Activated CD4-positive, alpha-beta T cell treated with anti-CD3 and anti-CD28 coated beads, Interleukin-2, amount 50 U/mL, for 48 hours (primary cell): ENCODE results near the gene BCAS4.
"Not testable (repeated sequence)": the region's sequence is repeated elsewhere in the genome, so short reads cannot be mapped to it uniquely, and the experiment has no call there.

Experiments used
- DNase-seq, 2 experiments: peaks; one replicate each; pipeline ENCODE4 v3.0.0-alpha.2; 2020

Gene BCAS4

DNA sequence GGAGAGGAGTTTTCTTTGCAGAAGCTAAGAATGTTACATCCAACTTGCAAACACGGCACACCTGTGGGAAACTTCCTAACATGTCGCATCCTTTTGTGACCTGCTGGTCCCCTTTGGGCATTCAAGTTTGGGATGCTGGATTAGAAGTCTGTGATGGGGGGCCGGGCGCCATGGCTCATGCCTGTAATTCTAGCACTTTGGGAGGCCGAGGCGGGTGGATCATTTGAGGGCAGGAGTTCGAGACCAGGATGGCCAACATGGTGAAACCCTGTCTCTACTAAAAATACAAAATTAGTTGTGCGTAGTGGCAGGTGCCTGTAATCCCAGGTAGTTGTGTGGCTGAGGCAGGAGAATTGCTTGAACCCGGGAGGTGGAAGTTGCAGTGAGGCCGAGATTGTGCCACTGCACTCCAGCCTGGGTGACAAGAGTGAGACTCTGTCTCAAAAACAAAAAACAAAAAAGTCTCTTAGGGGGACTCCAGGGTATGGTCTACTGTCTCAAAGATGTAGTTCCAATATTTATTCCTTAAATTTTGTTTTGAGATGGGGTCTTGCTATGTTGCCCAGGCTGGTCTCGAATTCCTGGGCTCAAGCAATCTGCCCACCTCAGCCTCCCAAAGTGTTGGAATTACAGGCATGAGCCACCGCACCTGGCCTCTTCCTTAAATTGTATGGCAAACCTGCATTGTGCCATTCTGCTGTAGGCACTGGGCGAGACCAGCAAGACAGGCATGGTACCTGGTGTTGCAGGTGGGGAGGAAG is 6.3 kb downstream of the BCAS4 start:
- not testable (repeated sequence) for DNase-seq

DNA sequence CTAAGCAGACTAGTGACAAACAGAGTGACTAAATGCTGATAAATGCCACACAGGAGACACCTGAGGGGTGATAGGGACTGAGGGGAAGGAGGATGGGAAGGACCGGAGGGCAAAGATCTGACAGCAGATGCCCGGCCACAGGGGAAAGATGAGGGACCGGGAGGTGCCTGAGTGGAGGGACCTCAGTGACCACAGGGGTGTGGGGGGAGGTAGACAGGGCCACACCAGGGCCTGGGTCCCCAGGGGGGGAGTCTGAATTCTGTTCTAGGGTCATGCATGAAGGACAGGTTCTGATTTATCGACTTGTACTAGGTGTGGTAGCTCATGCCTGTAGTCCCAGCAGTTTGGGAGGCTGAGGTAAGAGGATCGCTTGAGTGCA is 6.9 kb downstream of the BCAS4 start:
- DNase-seq, result no peak

DNA sequence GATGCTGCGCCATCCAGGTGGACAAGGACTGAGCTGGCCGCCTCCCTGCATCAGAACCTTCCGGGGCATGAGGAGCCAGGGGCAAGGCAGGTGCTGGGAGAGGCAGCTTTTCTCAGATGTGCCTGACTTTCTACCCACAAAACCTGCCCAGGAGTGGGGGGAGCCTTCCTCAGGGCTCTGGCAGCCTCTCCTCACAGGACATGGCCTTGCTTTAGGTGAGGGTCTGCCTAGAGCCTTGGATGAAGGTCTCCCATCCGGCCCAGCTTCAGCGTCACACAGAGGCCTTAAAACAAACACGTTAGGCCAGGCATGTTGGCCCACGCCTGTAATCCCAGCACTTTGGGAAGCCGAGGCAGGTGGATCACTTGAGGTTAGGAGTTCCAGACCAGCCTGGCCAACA is 7.4 kb downstream of the BCAS4 start:
- no peak for DNase-seq

GRCh38 chr20:50804437-50805348 is 9.8 kb downstream of the BCAS4 start:
- peak in 1 of 2 experiments; percentile 16 for DNase-seq

- DNase-seq, result no peak
Observed at GRCh38 chr20:50805349-50805684, 10.5 kb downstream of the BCAS4 start.

GRCh38 chr20:50806126-50806768 is 11.4 kb downstream of the BCAS4 start:
- no peak for DNase-seq

GRCh38 chr20:50810063-50810462 is 15.2 kb downstream of the BCAS4 start:
- no peak for DNase-seq

- DNase-seq, result no peak
Observed at GRCh38 chr20:50810842-50811241, 16.0 kb downstream of the BCAS4 start.

- no peak for DNase-seq
Observed at GRCh38 chr20:50813101-50813643, 18.3 kb downstream of the BCAS4 start.

DNA sequence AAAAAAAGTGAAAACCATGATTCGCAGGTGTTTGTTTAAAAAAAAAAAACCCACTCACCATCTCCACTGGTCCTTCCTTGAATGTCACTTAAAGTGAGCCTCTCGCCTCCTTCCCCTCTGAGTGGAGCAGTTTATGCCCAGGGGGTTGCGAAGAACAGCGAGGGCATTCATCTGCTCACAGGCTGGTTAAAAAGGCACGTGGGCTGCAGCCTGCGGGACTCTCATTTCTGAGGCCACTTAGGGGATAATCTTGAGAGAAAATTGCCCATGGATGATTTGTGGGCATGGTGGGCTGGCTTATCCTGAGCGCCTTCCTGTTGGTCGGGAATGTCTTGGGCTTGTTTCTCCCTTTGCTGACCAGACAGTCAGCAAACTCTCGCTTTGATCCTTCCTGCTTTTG is 18.9 kb downstream of the BCAS4 start:
- DNase-seq, result no peak

DNA sequence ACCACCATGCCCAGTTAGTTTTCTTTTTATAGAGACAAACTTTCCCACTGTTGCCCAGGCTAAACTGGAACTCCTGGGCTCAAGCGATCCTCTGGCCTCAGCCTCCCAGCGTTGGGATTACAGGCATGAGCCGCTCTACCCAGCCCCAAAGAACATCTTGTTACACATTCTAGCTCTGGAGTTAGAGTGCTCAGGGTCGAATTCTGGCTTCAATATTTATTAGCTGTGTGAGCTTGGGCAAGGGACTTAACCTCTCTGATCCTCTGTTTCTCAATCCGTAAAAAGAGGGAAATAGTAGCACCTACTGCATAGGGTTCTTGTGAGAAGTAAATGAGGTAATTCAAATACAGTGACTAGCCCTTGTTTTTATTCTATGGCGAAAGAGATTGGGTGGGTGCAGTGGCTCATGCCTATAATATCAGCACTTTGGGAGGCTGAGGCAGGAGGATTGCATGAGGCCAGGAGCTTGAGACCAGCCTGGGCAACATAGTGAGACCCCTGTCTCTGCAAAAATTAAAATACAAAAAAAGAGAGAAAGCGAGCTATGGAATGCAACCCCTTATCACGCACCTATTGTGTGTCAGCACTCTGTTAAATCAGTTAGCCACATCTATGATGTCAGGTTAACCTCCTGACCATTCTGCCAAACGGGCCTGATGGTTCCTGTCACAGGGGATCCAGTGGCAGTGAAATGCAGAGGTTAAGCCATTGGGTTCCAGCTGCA is 19.7 kb downstream of the BCAS4 start:
- DNase-seq, result no peak

- no peak for DNase-seq
Observed at GRCh38 chr20:50815162-50815989, 20.5 kb downstream of the BCAS4 start.

GRCh38 chr20:50817776-50818172 is 22.9 kb downstream of the BCAS4 start:
- no peak for DNase-seq

DNA sequence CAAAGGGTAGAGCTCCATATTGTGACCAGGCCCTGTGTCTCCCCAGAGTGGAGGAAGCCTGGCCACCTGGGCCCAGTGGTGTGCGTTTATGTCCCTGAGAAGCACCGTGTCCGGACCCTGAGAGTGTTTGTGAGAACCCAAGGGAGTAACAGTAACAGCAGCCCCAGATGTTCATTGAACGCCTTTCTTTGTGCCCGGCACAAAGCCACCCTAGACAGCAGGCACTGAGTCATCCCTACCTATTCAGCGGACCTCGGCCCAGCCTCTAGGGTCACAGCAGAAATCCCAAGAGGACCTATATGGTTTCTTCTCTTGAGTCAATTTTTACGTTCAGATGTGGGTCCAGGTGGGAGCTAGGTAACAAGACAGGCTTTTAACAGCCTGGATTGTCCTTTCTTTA is 24.5 kb downstream of the BCAS4 start:
- DNase-seq, result no peak

DNA sequence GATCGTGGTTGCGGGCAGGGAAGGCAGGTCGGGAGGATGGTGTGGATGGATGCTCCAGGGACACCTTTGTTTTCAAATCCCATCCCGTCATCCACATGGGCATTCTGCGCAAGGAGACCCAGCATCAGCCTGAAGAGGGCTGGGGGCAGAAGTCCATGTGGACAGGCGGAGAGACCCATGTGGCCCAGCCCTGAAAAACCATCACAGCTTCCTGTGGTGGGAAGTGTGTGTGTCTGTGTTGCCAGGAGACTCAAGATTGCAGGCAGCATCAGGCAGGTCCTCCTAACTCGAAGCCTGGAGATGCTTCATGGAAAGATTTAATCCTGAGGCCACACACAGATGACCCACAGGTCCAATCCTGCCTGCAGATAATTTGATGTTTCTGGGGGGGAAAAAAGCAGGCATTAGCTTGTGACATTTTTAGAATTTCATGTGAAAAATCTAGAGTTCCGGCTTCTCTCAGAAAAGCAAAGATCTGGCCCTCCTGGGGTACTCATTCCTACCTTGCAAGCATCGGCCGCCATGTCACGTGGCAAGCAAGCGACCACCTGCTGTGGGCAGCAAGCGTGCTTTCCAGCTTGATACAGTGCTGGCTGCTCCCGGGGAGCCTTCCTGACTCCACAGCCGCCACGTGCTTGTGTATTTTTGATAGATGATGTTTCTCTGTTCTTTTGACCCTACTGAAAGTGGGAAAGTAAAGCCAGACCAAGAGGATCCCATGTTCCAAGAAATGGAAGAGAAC is 25.8 kb downstream of the BCAS4 start:
- no peak for DNase-seq

GRCh38 chr20:50821257-50821921 is 26.5 kb downstream of the BCAS4 start:
- DNase-seq, result no peak

- DNase-seq, result no peak
Observed at GRCh38 chr20:50821994-50822393, 27.1 kb downstream of the BCAS4 start.

DNA sequence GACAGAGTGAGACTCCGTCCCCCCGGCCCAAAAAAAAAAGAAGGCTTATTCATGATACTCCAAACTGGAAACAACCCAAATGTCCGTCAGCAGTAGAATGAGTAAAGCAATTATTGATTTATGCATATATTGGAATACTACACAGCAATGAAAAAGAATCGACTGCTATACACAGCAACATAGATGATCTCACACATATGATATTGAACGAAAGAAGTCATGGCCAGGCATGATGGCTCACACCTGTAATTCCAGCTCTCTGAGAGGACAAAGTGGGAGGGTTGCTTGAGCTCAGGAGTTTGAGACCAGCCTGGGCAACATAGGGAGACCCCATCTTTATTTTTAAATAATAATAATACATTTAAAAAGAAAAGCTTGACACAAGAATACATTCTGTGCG is 28.5 kb downstream of the BCAS4 start:
- no peak for DNase-seq

GRCh38 chr20:50824137-50824536 is 29.3 kb downstream of the BCAS4 start:
- DNase-seq, result no peak

- DNase-seq, result no peak
Observed at GRCh38 chr20:50826121-50826520, 31.3 kb downstream of the BCAS4 start.
